Mesendoderm (in vitro differentiated cells): ENCODE results near the gene PKHD1.
A peak's percentile ranks its signal among the peaks of the same experiment; 100 is the strongest.

Source experiments
- DNase-seq: peaks from one replicate; pipeline ENCODE4 v3.0.0; 2013
- H2AK5ac ChIP-seq: 2 replicates; pipeline ENCODE4 v1.6.1; 2013; ENCODE audit warnings: low read length, inconsistent platforms
- H2BK120ac ChIP-seq: 2 replicates; pipeline ENCODE4 v1.6.1; 2013; ENCODE audit warnings: low read depth, mild to moderate bottlenecking, low read length, moderate library complexity, mixed read lengths
- H2BK15ac ChIP-seq: replicated peaks from 2 replicates; pipeline ENCODE4 v1.6.1; 2013; ENCODE audit warnings: low read depth, mild to moderate bottlenecking, moderate library complexity
- H2BK5ac ChIP-seq: 2 replicates; pipeline ENCODE4 v1.6.1; 2013; ENCODE audit warnings: low read length, inconsistent platforms
- H3K18ac ChIP-seq: 2 replicates; pipeline ENCODE4 v1.6.1; 2013; ENCODE audit warnings: mild to moderate bottlenecking, low read length, mixed read lengths
- H3K23ac ChIP-seq: one replicate; pipeline ENCODE4 v1.6.1; 2013; ENCODE audit warnings: low read length
- H3K27ac ChIP-seq: 2 replicates; pipeline ENCODE4 v1.5.1; 2013; ENCODE audit warnings: low read depth, mild to moderate bottlenecking, inconsistent platforms, low read length, moderate library complexity
- H3K27me3 ChIP-seq: 2 replicates; pipeline ENCODE4 v1.6.1; 2013; ENCODE audit warnings: low read length, control low read depth, mild to moderate bottlenecking, inconsistent platforms; ENCODE audit not compliant: insufficient read depth, poor library complexity
- H3K36me3 ChIP-seq: 2 replicates; pipeline ENCODE4 v1.6.1; 2013; ENCODE audit warnings: low read length, inconsistent platforms; ENCODE audit not compliant: control insufficient read depth, insufficient read depth
- H3K4ac ChIP-seq: one replicate; pipeline ENCODE4 v1.6.1; 2013; ENCODE audit warnings: low read depth, mild to moderate bottlenecking, low read length, moderate library complexity
- H3K4me1 ChIP-seq: 2 replicates; pipeline ENCODE4 v1.6.1; 2013; ENCODE audit warnings: low read depth, low read length, inconsistent platforms; ENCODE audit not compliant: control insufficient read depth
- H3K4me2 ChIP-seq: 2 replicates; pipeline ENCODE4 v1.6.1; 2013; ENCODE audit warnings: low read length
- H3K4me3 ChIP-seq: 2 replicates; pipeline ENCODE4 v1.5.1; 2013; ENCODE audit warnings: mild to moderate bottlenecking, low read length
- H3K56ac ChIP-seq: one replicate; pipeline ENCODE4 v1.6.1; 2013; ENCODE audit warnings: low read length
- H3K79me1 ChIP-seq: 2 replicates; pipeline ENCODE4 v1.6.1; 2013; ENCODE audit warnings: low read length, inconsistent platforms
- H3K79me2 ChIP-seq: 2 replicates; pipeline ENCODE4 v1.6.1; 2013; ENCODE audit warnings: mild to moderate bottlenecking, low read length; ENCODE audit not compliant: control insufficient read depth, insufficient read depth
- H3K9ac ChIP-seq: 2 replicates; pipeline ENCODE4 v1.6.1; 2013; ENCODE audit warnings: low read length, inconsistent platforms
- H4K5ac ChIP-seq: one replicate; pipeline ENCODE4 v1.6.1; 2013; ENCODE audit warnings: low read length
- H4K8ac ChIP-seq: one replicate; pipeline ENCODE4 v1.6.1; 2013; ENCODE audit warnings: low read depth, mild to moderate bottlenecking, control low read depth, low read length, moderate library complexity
- WGBS: extraction: QIAGEN DNeasy Blood & Tissue Kit; methylation state at CpG from one replicate; pipeline ENCODE4 v1.1.7; 2013; ENCODE audit warnings: low lambda C conversion rate, missing lambda C conversion rate; ENCODE audit not compliant: insufficient coverage; ENCODE audit errors: extremely low coverage; 5-methylcytosine and 5-hydroxymethylcytosine counted together

Gene PKHD1

DNA sequence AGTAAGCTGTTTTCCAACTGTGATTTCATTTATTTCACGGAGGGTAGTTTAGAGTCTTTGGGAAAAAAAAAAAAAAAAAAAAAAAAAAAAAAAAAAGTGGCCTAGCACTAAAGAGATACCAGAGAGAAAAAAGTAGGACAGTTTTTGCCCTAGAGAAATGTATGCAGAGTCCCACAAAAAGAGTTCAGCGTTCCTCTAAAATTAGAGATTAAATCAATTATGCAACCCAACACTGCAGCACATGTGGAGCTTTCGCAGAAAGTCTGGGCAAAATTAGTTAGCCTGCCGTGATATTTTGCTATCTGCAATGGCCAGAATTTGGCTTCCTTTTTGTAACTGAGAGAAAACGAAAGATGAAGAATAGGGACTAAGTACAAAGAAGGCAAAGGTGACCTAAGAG lies 309.8 kb downstream of the PKHD1 start:
- no peak overlapping the region for H3K4ac ChIP-seq
- no peaks in the 10 kb centered on the region for H3K36me3 ChIP-seq
- no peaks in the 10 kb centered on the region for H3K79me1 ChIP-seq
- H2AK5ac ChIP-seq: no peak overlapping the region
- H3K27ac ChIP-seq: no peak overlapping the region
- no peak for DNase-seq
- no peak overlapping the region for H2BK15ac ChIP-seq
- H2BK5ac ChIP-seq: no peak overlapping the region
- no peak overlapping the region for H3K4me3 ChIP-seq
- H3K4me2 ChIP-seq: no peak overlapping the region
- no peak overlapping the region for H4K8ac ChIP-seq
- H3K4me1 ChIP-seq: no peaks in the 10 kb centered on the region
- H2BK120ac ChIP-seq: no peak overlapping the region
- no peak overlapping the region for H3K9ac ChIP-seq
- WGBS: no CpG with 5 or more reads among the region's 5 CpGs
- no peaks in the 10 kb centered on the region for H3K79me2 ChIP-seq
- no peak overlapping the region for H3K23ac ChIP-seq
- H3K27me3 ChIP-seq: no peaks in the 10 kb centered on the region
- no peak overlapping the region for H3K56ac ChIP-seq
- no peak overlapping the region for H3K18ac ChIP-seq
- no peak overlapping the region for H4K5ac ChIP-seq

DNA sequence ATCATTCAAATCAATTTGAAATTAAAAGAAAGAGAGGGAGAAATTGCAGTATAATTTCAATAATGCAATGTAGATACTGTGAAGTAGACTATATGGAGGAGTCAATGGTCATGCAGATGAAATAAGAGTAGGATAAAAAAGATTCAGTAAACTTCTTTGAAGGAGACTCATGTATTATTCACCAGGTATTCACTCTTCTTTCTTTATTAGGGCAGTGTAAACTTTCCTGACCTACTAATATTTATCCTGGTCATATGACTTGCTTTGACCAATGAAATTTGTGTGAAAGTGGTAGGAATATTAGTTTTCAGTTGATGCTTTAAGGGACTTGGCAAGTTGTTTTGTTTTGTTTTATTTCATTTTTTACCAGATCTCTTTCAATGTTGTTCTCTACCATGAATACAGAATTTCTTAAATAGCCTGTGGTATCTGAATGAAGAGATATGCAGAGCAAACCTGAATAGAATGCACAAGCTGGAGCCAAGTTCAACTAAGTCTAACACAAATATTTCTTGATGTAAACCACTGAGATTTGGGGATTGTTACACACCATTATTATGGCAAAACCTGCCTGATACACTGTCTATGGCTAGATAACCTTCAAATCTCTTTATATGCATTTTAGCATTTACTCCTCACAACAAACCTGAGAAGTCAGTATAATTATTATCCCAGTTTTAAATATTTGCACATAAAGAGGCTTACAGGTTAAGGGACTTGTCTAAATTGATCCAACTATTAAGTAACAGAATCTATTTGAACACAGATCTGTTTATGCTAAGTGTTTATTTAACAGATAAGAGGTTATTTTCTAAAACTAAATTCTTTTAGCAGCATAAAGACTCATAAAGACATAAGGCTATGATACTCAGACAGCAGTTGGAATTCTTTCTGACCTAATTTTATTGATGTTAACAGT lies 311.2 kb downstream of the PKHD1 start:
- H2BK15ac ChIP-seq: no peak overlapping the region

GRCh38 chr6:51768087-51768486 lies 319.3 kb downstream of the PKHD1 start:
- H4K8ac ChIP-seq: no peak overlapping the region

More for the DNA sequence above, 311.2 kb downstream of the PKHD1 start:
- H3K4me3 ChIP-seq: no peak overlapping the region
- no peak for DNase-seq
- H2BK5ac ChIP-seq: no peak overlapping the region
- H3K56ac ChIP-seq: no peak overlapping the region
- H4K8ac ChIP-seq: no peak overlapping the region
- no peak overlapping the region for H3K23ac ChIP-seq
- H4K5ac ChIP-seq: no peak overlapping the region
- no peak overlapping the region for H3K4me2 ChIP-seq
- no peak overlapping the region for H3K18ac ChIP-seq
- H3K27me3 ChIP-seq: no peaks in the 10 kb centered on the region
- H3K27ac ChIP-seq: no peak overlapping the region
- H2BK120ac ChIP-seq: no peak overlapping the region
- no peak overlapping the region for H3K9ac ChIP-seq
- no peaks in the 10 kb centered on the region for H3K79me2 ChIP-seq
- no peak overlapping the region for H2AK5ac ChIP-seq
- no peaks in the 10 kb centered on the region for H3K36me3 ChIP-seq
- no peak overlapping the region for H3K4ac ChIP-seq
- no peaks in the 10 kb centered on the region for H3K4me1 ChIP-seq
- no peaks in the 10 kb centered on the region for H3K79me1 ChIP-seq

DNA sequence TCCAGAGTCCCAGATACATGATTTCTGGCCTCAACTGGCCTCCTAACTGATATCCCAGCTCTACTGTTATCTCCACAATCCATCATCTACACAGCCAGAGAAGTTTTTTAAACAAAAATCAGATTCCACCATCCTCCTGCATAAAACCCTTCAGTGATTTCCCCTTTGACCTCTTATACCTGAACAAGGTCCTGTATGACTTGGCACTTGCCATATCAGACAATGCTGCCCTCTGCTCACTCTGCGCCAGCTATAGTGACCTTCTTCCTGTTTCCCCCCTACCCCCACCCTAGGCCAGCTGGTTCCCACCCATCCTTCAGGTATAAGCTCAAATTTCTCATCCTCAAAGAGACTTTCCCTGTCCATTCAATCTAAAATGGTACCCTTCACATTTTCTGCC lies 322.2 kb downstream of the PKHD1 start:
- no peaks in the 10 kb centered on the region for H3K27me3 ChIP-seq
- H3K56ac ChIP-seq: no peak overlapping the region
- no peaks in the 10 kb centered on the region for H3K36me3 ChIP-seq
- no peak overlapping the region for H3K18ac ChIP-seq
- no peak overlapping the region for H2BK5ac ChIP-seq
- no peak overlapping the region for H3K4me2 ChIP-seq
- H3K4ac ChIP-seq: no peak overlapping the region
- H2BK120ac ChIP-seq: no peak overlapping the region
- no peak overlapping the region for H3K23ac ChIP-seq
- no peak overlapping the region for H2BK15ac ChIP-seq
- no peaks in the 10 kb centered on the region for H3K79me1 ChIP-seq
- H3K27ac ChIP-seq: no peak overlapping the region
- H2AK5ac ChIP-seq: no peak overlapping the region
- H3K4me3 ChIP-seq: no peak overlapping the region
- H3K4me1 ChIP-seq: no peaks in the 10 kb centered on the region
- no peak overlapping the region for H3K9ac ChIP-seq
- no peak for DNase-seq
- H3K79me2 ChIP-seq: no peaks in the 10 kb centered on the region
- H4K5ac ChIP-seq: no peak overlapping the region
- WGBS: no CpG with 5 or more reads among the region's 1 CpG
- no peak overlapping the region for H4K8ac ChIP-seq

More at GRCh38 chr6:51768087-51768486, 319.3 kb downstream of the PKHD1 start:
- Histone ChIP-seq H2BK120ac (no peak overlapping the region), H3K4me1 (no peaks in the 10 kb centered on the region), H3K23ac (no peak overlapping the region), H2BK5ac (no peak overlapping the region), H3K4me3 (no peak overlapping the region), H3K27ac (no peak overlapping the region), H3K79me2 (no peaks in the 10 kb centered on the region), H4K5ac (no peak overlapping the region), H3K9ac (no peak overlapping the region), H3K56ac (no peak overlapping the region), H3K27me3 (no peaks in the 10 kb centered on the region), H2BK15ac (no peak overlapping the region), H3K79me1 (no peaks in the 10 kb centered on the region), H3K4ac (no peak overlapping the region), H3K18ac (no peak overlapping the region), H2AK5ac (no peak overlapping the region), H3K36me3 (no peaks in the 10 kb centered on the region), H3K4me2 (no peak overlapping the region)
- DNase-seq: no peak

- peak; percentile 61 for DNase-seq
- Histone ChIP-seq H3K79me2 (no peaks in the 10 kb centered on the region), H3K4me3 (no peak overlapping the region), H2AK5ac (no peak overlapping the region), H3K36me3 (no peaks in the 10 kb centered on the region), H4K8ac (no peak overlapping the region), H3K27me3 (no peaks in the 10 kb centered on the region), H3K18ac (no peak overlapping the region), H3K4me1 (no peaks in the 10 kb centered on the region), H3K27ac (no peak overlapping the region), H2BK15ac (no peak overlapping the region), H3K23ac (no peak overlapping the region), H2BK120ac (no peak overlapping the region), H2BK5ac (no peak overlapping the region), H3K4me2 (no peak overlapping the region), H3K9ac (no peak overlapping the region), H3K4ac (no peak overlapping the region), H4K5ac (no peak overlapping the region), H3K79me1 (no peaks in the 10 kb centered on the region), H3K56ac (no peak overlapping the region)
- WGBS: no CpG with 5 or more reads among the region's 6 CpGs
Observed at GRCh38 chr6:51753635-51754034, 333.8 kb downstream of the PKHD1 start.

- no peak overlapping the region for H3K4me3 ChIP-seq
- H2AK5ac ChIP-seq: no peak overlapping the region
- H3K23ac ChIP-seq: no peak overlapping the region
- H3K4me1 ChIP-seq: no peaks in the 10 kb centered on the region
- no peak overlapping the region for H2BK5ac ChIP-seq
- H3K79me2 ChIP-seq: no peaks in the 10 kb centered on the region
- H3K9ac ChIP-seq: no peak overlapping the region
- H4K8ac ChIP-seq: no peak overlapping the region
- H3K4me2 ChIP-seq: no peak overlapping the region
- no peak for DNase-seq
- H3K79me1 ChIP-seq: no peaks in the 10 kb centered on the region
- no peak overlapping the region for H3K18ac ChIP-seq
- WGBS: no CpG with 5 or more reads among the region's 2 CpGs
- H3K27me3 ChIP-seq: no peaks in the 10 kb centered on the region
- H4K5ac ChIP-seq: no peak overlapping the region
- no peak overlapping the region for H3K4ac ChIP-seq
- no peak overlapping the region for H2BK15ac ChIP-seq
- no peak overlapping the region for H2BK120ac ChIP-seq
- H3K56ac ChIP-seq: no peak overlapping the region
- H3K36me3 ChIP-seq: no peaks in the 10 kb centered on the region
- H3K27ac ChIP-seq: no peak overlapping the region
Observed at GRCh38 chr6:51743999-51744398, 343.4 kb downstream of the PKHD1 start.
